ENCODE measurements around the gene HRH2. TPM values are rescaled to one million over a fixed set of nuclear protein-coding genes. Genes with fewer than 3 reads are reported as not detected.

Gene HRH2
- polyA plus RNA-seq, 1 donor (not counting 4 experiments of a cell fraction or from before 2014, with no cell fraction given), result not detected

DNA sequence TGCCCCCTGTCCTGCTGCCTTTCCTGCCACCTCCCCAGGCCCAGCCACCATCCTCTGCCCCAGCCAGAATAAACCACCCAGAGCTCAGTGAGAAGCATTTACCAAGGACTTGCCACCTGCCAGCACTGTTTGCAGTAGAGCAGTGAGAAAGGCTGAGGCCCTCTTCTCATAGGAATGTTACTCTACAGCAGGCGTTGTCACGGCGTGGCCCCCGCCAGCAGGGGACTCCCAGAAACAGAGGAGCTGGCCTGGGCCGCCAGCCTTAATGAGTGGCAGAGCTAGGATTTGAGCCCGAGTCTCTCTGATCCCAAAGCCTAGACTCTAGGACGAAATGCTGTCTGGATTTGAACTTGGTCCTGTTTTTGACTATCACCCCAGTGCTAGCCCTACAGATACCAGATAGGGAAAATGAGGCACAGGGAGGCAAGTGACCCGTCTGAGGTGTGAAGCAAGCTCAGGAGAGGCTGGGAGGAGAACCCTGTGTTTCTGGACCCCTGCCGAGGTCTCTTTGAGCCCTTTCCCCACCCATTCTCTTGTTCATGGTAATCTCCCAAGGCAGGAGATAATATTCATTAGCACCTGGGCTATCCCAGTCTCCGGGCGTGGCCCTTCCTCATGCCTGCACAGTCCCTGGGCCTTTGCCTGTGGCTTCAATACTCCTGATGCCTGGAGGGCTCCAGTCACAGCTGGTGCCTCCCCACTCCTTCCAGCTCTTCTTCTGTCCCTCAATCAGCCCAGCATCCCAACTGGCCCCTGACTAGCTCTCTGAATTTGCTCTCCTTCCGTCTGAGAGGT, 30.7 kb downstream of the HRH2 start:
- Histone ChIP-seq H3K4me2 (ENCODE audit: control insufficient read depth, extremely low read depth, insufficient read depth, low read depth, low read length) (no peak overlapping the region), H3K27me3 (ENCODE audit: control insufficient read depth, extremely low read depth, insufficient read depth, low read length) (peaks cover 6% of the 10 kb centered on the region), H3K4me1 (ENCODE audit: control insufficient read depth, extremely low read depth, insufficient read depth, low read length) (no peaks in the 10 kb centered on the region), H3K79me2 (ENCODE audit: control insufficient read depth, insufficient read depth, low read length) (no peaks in the 10 kb centered on the region), H3K36me3 (ENCODE audit: control insufficient read depth in 2 of 2, extremely low read depth in 1 of 2, insufficient read depth in 2 of 2, low read length in 2 of 2) (no peaks in the 10 kb centered on the region), H3K9ac (ENCODE audit: control insufficient read depth, extremely low read depth, insufficient read depth, low read length) (no peak overlapping the region), H3K27ac (ENCODE audit: control insufficient read depth, insufficient read depth, low read length) (no peak overlapping the region), H3K9me3 (ENCODE audit: control insufficient read depth, low read depth, low read length) (no peaks in the 10 kb centered on the region), H3K4me3 (ENCODE audit: control insufficient read depth in 2 of 3, extremely low read depth in 1 of 3, insufficient read depth in 2 of 3, low read depth in 1 of 3, low read length in 3 of 3) (no peak overlapping the region), H4K20me1 (ENCODE audit: control insufficient read depth, extremely low read depth, insufficient read depth, low read length) (no peaks in the 10 kb centered on the region), H2AFZ (ENCODE audit: control insufficient read depth, low read length) (no peak overlapping the region), H3K9me1 (ENCODE audit: control insufficient read depth, extremely low read depth, insufficient read depth, low read length) (no peaks in the 10 kb centered on the region)
- no peak for TF ChIP-seq EZH2 (IDR thresholded peaks at IDR 0.05; ENCODE audit: low read length)
- TF ChIP-seq, protein P1, sequence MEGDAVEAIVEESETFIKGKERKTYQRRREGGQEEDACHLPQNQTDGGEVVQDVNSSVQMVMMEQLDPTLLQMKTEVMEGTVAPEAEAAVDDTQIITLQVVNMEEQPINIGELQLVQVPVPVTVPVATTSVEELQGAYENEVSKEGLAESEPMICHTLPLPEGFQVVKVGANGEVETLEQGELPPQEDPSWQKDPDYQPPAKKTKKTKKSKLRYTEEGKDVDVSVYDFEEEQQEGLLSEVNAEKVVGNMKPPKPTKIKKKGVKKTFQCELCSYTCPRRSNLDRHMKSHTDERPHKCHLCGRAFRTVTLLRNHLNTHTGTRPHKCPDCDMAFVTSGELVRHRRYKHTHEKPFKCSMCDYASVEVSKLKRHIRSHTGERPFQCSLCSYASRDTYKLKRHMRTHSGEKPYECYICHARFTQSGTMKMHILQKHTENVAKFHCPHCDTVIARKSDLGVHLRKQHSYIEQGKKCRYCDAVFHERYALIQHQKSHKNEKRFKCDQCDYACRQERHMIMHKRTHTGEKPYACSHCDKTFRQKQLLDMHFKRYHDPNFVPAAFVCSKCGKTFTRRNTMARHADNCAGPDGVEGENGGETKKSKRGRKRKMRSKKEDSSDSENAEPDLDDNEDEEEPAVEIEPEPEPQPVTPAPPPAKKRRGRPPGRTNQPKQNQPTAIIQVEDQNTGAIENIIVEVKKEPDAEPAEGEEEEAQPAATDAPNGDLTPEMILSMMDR (optimal IDR thresholded peaks at IDR 0.05 in 1 of 3, IDR thresholded peaks at IDR 0.05 in 1 of 3, conservative IDR thresholded peaks at IDR 0.05 in 1 of 3; ENCODE audit: extremely low read depth in 1 of 3, insufficient read depth in 2 of 3, low read length in 3 of 3), result no peak
- dilution Hi-C loops (cut with MboI; ENCODE audit: extremely low pct_ligation_motif_present, low sequenced_read_pairs), result no loop called here
- FAIRE-seq, result no peak
- no peak for DNase-seq (ENCODE audit: low read depth, low spot score)

DNA sequence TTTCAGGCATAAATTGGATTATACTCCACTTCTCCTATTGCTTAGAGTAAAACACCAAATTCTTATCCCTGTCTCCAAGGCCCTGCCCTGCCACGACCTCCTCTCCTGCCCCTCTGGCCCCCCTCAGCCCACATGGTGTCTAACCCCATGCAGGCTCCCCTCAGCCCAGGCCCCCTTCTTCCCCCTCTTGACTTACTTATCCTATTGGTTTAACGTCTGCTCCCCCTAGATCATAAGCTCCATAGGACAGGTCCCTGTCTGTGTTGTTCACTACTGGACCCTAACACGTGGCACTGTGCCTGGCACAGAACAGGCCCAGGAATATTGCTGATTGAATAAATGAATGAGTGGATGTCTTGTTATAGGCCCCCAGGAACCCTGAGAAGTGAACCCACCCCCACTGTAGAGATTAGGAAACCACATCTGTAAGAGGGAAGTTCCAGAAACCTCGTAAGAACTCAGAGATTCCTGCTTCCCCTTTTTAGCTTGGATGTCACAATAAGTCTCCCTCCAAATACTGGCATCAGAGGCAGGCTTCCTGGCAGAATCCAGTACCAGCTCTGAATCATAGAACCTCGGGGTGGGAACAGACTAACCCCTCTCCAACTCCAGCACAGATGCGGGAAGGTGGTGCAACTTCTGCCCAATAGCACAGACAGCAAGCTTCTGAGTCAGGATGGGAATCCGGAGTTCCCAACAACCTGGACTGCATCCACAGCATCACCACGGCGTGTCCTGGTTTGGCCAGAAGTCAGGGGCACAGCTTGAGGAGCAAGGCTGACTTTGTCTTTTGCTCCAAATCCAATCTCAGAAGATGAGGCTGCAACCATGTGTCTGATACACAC, 31.5 kb downstream of the HRH2 start:
- peaks cover 6% of the 10 kb centered on the region for H3K27me3 ChIP-seq (ENCODE audit: control insufficient read depth, extremely low read depth, insufficient read depth, low read length)
- no peak overlapping the region for H2AFZ ChIP-seq (ENCODE audit: control insufficient read depth, low read length)

More for the DNA sequence above, 31.5 kb downstream of the HRH2 start:
- Histone ChIP-seq H3K4me2 (ENCODE audit: control insufficient read depth, extremely low read depth, insufficient read depth, low read depth, low read length) (no peak overlapping the region), H3K4me1 (ENCODE audit: control insufficient read depth, extremely low read depth, insufficient read depth, low read length) (no peaks in the 10 kb centered on the region), H3K4me3 (ENCODE audit: control insufficient read depth in 2 of 3, extremely low read depth in 1 of 3, insufficient read depth in 2 of 3, low read depth in 1 of 3, low read length in 3 of 3) (no peak overlapping the region), H4K20me1 (ENCODE audit: control insufficient read depth, extremely low read depth, insufficient read depth, low read length) (no peaks in the 10 kb centered on the region), H3K9me1 (ENCODE audit: control insufficient read depth, extremely low read depth, insufficient read depth, low read length) (no peaks in the 10 kb centered on the region), H3K9me3 (ENCODE audit: control insufficient read depth, low read depth, low read length) (no peaks in the 10 kb centered on the region), H3K79me2 (ENCODE audit: control insufficient read depth, insufficient read depth, low read length) (no peaks in the 10 kb centered on the region), H3K9ac (ENCODE audit: control insufficient read depth, extremely low read depth, insufficient read depth, low read length) (no peak overlapping the region), H3K36me3 (ENCODE audit: control insufficient read depth in 2 of 2, extremely low read depth in 1 of 2, insufficient read depth in 2 of 2, low read length in 2 of 2) (no peaks in the 10 kb centered on the region), H3K27ac (ENCODE audit: control insufficient read depth, insufficient read depth, low read length) (no peak overlapping the region)
- DNase-seq (ENCODE audit: low read depth, low spot score), result no peak
- dilution Hi-C loops (cut with MboI; ENCODE audit: extremely low pct_ligation_motif_present, low sequenced_read_pairs), result no loop called here
- no peak for FAIRE-seq
- TF ChIP-seq, protein P1 (optimal IDR thresholded peaks at IDR 0.05 in 1 of 3, IDR thresholded peaks at IDR 0.05 in 1 of 3, conservative IDR thresholded peaks at IDR 0.05 in 1 of 3; ENCODE audit: extremely low read depth in 1 of 3, insufficient read depth in 2 of 3, low read length in 3 of 3), result no peak
- no peak for TF ChIP-seq EZH2 (IDR thresholded peaks at IDR 0.05; ENCODE audit: low read length)
